Activated T-cell treated with anti-CD3 and anti-CD28 coated beads for 4 hours (primary cell): ENCODE data around the gene CCAR1.
"Not testable (repeated sequence)": the region's sequence is repeated elsewhere in the genome, so short reads cannot be mapped to it uniquely, and the experiment has no call there.

Experiments
- DNase-seq: peaks from one replicate; pipeline ENCODE4 v3.0.0-alpha.2; 2020

CCAR1 gene, protein sequence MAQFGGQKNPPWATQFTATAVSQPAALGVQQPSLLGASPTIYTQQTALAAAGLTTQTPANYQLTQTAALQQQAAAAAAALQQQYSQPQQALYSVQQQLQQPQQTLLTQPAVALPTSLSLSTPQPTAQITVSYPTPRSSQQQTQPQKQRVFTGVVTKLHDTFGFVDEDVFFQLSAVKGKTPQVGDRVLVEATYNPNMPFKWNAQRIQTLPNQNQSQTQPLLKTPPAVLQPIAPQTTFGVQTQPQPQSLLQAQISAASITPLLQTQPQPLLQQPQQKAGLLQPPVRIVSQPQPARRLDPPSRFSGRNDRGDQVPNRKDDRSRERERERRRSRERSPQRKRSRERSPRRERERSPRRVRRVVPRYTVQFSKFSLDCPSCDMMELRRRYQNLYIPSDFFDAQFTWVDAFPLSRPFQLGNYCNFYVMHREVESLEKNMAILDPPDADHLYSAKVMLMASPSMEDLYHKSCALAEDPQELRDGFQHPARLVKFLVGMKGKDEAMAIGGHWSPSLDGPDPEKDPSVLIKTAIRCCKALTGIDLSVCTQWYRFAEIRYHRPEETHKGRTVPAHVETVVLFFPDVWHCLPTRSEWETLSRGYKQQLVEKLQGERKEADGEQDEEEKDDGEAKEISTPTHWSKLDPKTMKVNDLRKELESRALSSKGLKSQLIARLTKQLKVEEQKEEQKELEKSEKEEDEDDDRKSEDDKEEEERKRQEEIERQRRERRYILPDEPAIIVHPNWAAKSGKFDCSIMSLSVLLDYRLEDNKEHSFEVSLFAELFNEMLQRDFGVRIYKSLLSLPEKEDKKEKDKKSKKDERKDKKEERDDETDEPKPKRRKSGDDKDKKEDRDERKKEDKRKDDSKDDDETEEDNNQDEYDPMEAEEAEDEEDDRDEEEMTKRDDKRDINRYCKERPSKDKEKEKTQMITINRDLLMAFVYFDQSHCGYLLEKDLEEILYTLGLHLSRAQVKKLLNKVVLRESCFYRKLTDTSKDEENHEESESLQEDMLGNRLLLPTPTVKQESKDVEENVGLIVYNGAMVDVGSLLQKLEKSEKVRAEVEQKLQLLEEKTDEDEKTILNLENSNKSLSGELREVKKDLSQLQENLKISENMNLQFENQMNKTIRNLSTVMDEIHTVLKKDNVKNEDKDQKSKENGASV

GRCh38 chr10:68720793-68721672 is at the start of gene CCAR1:
Gene CCAR1 (plus strand): TSS chr10:68721239. CDS start chr10:68722505, 1,266 bp downstream.
- peak; percentile 96 for DNase-seq

- no peak for DNase-seq
Measured at GRCh38 chr10:68684413-68684812, 36.6 kb upstream of the CCAR1 start.

- DNase-seq = no peak
Measured at GRCh38 chr10:68696018-68696417, 25.0 kb upstream of the CCAR1 start.

GRCh38 chr10:68697106-68697505 is 23.9 kb upstream of the CCAR1 start:
- DNase-seq = no peak

DNA sequence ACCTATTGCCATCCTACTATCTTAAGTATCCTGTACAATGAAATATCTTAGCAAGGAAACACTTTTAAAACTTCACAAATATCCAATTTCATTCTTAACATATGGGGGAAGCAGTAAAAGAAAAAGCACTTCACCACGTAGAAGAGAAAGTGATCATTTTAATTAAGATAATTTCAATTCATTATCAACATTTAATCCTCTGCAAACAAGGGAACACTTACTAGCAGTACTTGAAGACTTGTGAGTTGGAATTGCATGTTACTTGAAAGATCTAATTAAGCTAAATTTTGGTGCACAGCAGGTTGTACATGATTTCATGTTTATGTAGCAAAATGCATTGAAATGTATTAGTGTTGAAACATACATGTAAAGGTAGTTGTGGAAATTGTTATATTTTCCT is 20.8 kb upstream of the CCAR1 start:
- DNase-seq = no peak

DNA sequence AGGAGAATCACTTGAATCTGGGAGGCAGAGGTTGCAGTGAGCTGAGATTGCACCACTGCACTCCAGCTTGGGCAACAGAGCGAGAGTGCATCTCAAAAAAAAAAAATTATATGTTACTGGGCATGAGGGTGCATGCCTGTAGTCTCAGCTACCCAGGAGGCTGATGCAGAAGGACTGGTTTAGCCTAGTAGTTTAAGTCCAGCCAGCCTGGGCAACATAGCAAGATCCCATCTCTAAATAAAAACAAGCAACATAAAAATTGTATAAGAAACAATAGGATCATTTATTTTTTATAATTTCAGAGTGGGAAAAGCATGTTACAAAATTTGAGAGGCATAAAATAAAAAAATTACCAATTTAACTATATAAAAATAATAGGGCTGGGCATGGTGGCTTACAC is 15.5 kb upstream of the CCAR1 start:
- no peak for DNase-seq

DNA sequence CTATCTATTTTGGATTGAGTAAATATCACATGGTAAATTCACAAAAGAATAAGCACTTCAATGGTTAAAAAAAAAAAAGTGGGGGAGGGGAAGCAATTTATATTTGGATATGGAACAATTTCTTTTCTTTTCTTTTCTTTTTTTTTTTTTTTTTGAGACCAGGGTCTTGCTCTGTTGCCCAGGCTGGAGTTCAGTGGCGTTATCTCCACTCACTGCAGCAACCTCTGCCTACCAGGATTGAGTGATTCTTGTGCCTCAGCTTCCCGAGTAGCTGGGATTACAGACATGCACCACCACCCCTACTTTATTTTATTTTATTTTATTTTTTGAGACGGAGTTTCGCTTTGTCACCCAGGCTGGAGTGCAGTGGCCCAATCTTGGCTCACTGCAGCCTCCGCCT is 12.1 kb upstream of the CCAR1 start:
- DNase-seq = not testable (repeated sequence)

GRCh38 chr10:68713065-68713464 is 8.0 kb upstream of the CCAR1 start:
- not testable (repeated sequence) for DNase-seq

DNA sequence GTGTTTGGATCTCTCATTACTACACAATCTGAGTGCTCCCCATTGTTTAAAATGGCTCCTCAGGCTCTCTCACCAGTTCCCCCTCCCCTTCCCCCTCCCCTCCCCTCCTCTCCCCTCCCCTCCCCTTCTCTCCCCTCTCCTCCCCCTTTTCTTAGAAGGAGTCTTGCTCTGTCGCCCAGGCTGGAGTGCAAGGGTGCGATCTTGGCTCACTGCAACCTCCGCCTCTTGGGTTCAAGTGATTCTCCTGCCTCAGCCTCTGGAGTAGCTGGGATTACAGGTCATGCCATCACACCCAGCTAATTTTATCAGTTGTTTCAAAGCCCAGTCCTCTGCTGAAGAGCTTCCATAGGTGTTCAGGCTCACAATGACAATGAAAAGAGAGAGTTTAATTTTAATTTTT is 3.6 kb upstream of the CCAR1 start:
- no peak for DNase-seq

DNA sequence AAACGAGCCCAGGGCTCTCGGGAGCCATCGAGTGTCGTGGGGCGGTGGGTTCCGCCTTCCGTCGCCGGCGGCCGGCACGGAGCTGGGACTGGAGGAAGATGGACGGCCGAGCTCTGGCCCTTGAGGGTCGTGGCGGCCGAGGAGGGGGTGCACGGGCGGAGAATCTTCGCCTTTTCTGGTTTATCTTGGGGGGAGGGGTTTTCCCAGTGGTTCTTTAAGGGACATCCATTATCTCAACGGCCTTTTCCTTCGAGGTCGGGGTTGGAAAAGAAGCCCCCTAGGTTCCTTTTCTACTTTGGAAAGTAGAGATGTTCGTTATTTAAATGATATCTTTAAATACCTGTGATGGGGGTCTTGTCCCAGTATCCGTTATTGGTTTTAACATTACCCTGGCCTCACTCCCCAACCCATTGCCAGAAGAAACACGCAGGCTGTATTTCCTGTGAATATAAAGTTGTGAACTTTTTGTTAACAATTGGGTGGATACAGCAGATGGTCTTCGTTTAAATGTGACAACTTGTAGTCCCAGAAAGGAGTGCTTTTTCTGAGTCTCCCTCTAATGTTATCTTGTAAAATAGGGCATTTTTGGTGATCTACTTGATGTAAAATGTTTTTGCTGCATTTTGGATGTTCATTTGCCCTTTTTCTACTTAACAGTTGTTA is 765 bp downstream of the CCAR1 start:
- no peak for DNase-seq

GRCh38 chr10:68725016-68725415 is 4.0 kb downstream of the CCAR1 start:
- no peak for DNase-seq

DNA sequence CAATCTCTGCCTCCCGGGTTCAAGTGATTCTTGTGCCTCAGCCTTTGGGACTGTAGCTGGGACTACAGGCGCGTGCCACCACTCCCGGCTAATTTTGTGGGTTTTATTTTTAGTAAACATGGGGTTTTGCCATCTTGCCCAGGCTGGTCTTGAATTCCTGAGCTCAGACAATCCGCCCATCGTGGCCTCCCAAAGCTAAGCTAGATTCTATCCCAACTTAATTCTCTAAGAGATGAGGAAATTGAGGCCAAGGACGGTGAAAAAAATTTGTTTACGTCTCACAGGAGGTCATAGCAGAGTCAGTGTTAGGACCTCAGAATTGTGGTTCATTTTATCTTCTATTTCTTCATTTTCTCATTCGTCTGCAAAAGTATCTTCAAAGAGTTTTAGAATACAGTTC is 6.1 kb downstream of the CCAR1 start:
- DNase-seq = no peak

DNA sequence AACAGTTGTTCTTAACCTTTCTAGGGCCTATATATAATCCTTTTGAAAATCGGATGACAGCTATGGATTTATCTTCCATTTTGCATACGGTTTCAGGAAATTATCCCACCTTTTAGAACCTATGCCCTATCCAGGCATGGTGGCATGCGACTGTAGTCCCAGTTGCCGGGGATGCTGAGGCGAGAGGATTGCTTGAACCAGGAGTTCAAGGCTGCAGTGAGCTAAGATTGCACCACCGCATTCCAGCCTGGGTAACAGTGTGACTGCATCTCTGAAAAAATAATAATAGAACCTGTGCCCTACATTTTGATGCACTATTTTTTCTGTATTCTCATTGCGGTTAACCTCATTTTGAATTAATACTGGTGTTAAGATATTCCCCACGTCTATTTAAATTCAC is 11.6 kb downstream of the CCAR1 start:
- no peak for DNase-seq

- no peak for DNase-seq
Measured at GRCh38 chr10:68734349-68734748, 13.3 kb downstream of the CCAR1 start.

DNA sequence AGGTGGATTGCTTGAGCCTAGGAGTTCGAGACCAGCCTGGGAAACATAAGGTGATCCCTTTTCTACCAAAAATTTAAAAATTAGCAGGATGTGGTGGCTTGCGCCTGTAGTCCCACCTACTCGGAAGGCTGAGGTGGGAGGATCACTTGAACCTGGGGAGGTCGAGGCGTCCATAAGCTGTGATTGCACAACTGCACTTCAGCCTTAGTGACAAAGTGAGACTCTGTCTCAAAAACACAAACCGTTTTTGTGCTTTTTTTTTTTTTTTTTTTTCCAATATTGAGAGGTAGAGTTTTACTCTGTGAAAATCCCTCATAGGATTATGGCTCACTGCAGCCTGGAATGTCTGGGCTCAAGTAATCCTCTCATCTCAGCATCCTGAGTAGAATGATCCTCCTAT is 14.1 kb downstream of the CCAR1 start:
- no peak for DNase-seq

GRCh38 chr10:68735739-68736138 is 14.7 kb downstream of the CCAR1 start:
- not testable (repeated sequence) for DNase-seq

DNA sequence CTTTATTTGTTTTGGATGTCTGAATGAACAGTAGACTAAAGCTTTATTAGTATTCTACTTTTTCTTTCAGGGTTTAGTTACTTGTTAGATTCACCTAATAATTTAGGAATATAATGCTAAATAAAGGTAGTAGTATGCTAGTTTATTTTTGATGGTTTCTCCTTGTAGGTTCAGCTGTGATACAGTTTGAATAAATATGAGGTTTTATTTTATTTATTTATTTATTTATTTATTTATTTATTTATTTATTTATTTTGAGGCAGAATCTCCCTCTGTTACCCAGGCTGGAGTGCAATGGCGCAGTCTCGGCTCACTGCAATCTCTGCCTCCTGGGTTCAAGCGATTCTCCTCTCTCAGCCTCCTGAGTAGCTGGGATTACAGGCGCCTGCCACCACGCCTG is 19.6 kb downstream of the CCAR1 start:
- not testable (repeated sequence) for DNase-seq

- no peak for DNase-seq
Measured at GRCh38 chr10:68742397-68742796, 21.4 kb downstream of the CCAR1 start.

DNA sequence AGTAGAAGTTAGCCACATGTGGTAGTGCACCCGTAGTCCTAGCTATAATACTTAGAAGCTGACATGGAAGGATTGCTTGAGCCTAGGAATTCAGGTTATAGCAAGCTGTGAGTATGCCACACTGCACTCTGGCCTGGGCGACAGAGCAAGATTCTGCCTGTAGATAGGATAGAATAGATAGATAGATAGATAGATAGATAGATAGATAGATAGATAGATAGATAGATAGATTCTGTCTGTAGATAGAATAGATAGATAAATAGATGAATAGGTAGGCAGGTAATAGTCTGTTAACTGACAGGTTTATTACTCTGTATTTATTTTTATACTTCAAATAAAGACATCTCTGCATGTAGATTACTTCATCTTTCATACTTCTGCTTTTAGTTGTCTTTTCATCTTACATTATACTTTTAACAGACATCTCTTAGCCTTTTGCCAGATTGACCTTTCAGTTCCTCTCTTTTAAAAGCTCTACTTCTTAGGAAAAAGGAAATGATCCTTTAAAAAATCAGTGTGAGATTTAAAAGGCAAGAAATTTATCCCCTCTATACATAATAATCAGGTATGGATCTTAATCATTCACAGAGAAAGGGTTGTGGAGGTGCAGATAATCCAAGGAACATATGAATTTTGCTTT is 31.8 kb downstream of the CCAR1 start:
- DNase-seq = no peak

GRCh38 chr10:68756246-68756645 is 35.2 kb downstream of the CCAR1 start:
- no peak for DNase-seq

GRCh38 chr10:68756766-68757165 is 35.7 kb downstream of the CCAR1 start:
- no peak for DNase-seq
